AG09319 (cell line): ENCODE measurements around the gene TIGD3.
A peak's percentile ranks its signal among the peaks of the same experiment; 100 is the strongest.

Experiments
- DNase-seq: peaks from one replicate; pipeline ENCODE4 v3.0.0-alpha.2; 2010; ENCODE audit warnings: low read depth; ENCODE audit errors: extremely low read depth
- CTCF ChIP-seq: IDR thresholded peaks from 2 replicates; pipeline ENCODE4 v1.5.1; 2011; ENCODE audit warnings: low read depth, mild to moderate bottlenecking, inconsistent platforms, low read length, moderate library complexity

TIGD3 gene

GRCh38 chr11:65357856-65358356, 3.4 kb downstream of the TIGD3 start:
- TF ChIP-seq CTCF = no peak
- DNase-seq = no peak

GRCh38 chr11:65362320-65362931, 7.9 kb downstream of the TIGD3 start:
- no peak for TF ChIP-seq CTCF
- no peak for DNase-seq

GRCh38 chr11:65362966-65363365, 8.4 kb downstream of the TIGD3 start:
- no peak for DNase-seq
- TF ChIP-seq CTCF = no peak

- TF ChIP-seq CTCF = no peak
- no peak for DNase-seq
These were observed 9.2 kb downstream of the TIGD3 start for GRCh38 chr11:65363770-65364169.

- peak; percentile 63 for DNase-seq
- TF ChIP-seq CTCF = peak; percentile 72
These were observed 11.8 kb downstream of the TIGD3 start for GRCh38 chr11:65366340-65366773.

- no peak for DNase-seq
- no peak for TF ChIP-seq CTCF
These were observed 16.1 kb downstream of the TIGD3 start for GRCh38 chr11:65370659-65371049.

GRCh38 chr11:65373839-65374580, 19.5 kb downstream of the TIGD3 start:
- no peak for TF ChIP-seq CTCF
- no peak for DNase-seq
